GM18519 (cell line): ENCODE data around the gene DIPK1A.
A peak's percentile ranks its signal among the peaks of the same experiment; 100 is the strongest.

ENCODE experiments used
- ATAC-seq: cut with Tn5 transposase; IDR thresholded peaks from one replicate; pipeline ENCODE4 v1.9.1; 2021; ENCODE audit warnings: mild to moderate bottlenecking, moderate library complexity; ENCODE audit not compliant: unreplicated experiment, low FRiP score

The DIPK1A gene

DNA sequence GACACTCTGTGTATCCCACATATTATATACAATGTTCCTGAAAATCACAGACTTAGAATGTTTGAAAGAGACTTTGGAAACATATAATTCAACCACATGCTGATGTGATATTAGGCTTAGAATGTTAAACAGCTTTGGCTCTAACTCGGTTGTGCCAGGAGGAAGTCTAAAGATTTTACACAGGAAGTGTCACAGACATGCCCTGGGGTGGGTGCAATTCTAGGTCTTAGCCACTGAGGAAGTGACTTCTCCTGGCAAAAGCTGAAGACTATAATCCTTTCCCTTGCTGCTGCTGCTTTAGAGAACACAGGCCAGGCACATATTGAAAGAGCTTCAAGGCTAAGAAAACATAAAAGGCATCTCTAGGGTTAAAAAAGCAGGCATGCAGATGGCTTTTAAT is 78.4 kb downstream of the DIPK1A start:
- ATAC-seq: no peak

DNA sequence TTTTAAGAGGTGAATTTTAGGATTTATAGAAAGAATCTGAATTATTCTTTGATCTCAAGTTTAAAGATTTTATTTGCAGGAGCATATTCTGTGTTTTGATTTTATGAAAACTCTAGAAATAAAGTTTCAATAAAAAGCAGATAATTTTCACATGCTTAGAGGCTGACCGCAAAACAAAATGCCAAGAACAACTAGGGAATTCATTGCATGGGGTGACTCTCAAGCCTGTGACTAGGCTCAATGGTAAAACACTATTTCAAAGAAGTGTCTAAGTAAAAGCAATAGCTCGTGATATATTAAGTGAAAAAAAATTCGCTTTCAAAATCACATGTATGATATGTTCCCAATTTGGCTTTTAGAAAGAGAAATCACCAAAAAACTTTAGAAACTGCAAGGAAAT is 79.9 kb downstream of the DIPK1A start:
- ATAC-seq: no peak

DNA sequence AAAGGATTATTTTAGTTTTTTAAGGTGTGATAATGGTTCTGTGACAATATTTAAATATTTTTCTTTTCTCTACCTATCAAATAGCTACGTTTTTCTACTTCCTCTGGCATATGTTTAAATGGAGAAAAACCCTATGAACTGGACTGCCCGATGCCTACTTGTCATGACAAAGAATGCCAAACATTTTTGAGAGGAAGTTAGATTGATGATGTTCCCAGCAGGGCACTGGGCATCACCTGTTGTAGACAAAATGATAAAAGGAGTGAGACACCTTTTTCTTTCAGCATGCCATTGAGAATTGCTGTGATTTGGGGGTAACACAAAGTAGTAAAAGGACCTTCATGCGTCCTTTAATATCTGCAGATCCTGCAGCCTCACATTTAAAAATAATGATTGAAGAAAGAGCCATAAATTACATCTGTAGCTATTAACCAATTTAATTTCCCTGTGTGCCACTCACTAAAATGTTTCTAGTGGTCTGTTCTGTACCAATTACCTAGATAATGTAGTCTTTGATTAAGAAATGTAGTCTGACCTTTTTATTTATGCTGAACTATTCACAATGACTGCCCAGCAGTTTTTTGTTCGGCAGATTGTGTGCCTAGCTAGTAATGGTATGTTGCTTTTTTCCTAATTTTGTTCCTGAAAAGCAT is 81.8 kb downstream of the DIPK1A start:
- no peak for ATAC-seq

DNA sequence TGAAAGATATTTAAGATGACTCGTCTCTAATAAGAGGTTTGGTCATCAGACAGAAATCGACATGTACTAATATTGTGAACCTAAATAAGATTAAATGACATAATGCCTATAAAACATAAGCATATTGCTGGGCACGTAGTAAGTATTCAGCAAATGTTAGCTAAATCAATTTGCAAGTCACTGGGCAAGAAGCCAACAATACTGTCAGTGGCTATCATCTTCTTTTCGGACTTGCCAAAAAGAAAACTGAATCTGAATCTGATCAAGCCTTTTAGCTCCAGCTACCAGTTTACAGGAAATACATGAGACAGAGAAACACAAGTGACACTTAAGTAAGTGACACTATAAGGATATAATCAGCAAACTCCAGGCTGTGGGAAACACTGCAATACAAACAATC is 83.5 kb downstream of the DIPK1A start:
- ATAC-seq: no peak

DNA sequence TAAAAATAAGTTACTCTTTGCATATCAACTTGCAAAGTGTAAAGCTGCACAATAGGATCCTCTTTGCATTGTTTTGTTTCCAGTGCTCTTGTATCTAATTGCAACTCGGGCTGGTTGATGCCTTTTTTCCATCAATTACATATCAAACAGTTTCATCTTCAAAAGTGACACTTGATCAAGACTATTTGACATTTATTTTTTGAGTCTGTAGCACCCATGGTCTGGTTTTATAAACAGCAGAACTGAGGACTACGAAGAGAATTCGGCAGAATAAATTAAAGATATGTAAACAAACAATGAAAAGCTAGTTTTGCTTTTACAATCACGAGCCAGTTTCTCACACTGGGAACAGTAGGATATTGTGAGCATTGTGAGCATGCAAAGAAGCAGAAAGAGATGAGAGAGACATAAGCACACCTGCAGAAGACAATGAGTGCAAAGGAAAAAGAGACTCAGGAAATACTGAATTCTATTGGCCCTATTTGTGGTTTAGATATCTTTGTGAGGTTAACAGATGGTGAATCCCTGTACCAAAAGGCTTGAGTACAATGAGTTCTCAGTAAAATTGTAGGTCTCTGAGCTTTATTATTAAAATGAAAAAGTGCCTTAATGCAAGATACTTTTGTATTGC is 84.1 kb downstream of the DIPK1A start:
- ATAC-seq: no peak

DNA sequence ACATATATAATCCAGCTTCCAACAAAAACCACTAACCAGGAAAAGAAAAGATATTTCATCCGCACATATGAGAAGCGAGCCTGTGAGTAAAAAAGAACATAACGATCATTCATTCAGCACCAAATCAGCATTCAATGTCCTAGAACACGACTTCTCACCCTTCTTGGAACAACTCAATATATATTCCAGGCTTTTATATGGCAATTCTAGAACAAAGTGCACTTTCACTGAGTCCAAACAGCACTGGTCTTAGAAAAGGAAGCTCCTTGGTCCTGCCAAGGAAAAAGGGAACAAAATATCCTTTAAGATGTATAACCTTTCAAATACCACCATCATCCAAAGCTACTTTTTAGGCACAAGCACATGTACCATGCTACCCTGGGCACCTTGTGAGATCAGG is 84.9 kb downstream of the DIPK1A start:
- ATAC-seq: no peak

DNA sequence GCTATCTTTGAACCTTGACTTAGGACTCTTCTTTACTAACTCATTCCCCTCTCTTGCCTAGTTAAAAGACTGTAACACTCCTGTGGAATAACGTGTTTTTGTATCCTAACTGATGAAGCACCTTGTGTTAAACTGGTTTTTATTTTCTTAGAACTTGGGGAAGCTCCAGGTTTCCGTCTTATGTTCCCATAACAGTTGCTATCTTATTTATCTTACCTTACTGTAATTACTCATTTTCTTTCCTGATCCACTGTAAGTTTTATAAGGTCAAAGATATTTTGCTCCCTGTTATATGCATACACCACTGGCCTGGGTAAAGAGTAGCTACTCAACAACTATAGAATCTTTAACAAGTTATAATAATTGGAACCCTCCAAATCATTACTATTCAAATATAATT is 86.3 kb downstream of the DIPK1A start:
- no peak for ATAC-seq

DNA sequence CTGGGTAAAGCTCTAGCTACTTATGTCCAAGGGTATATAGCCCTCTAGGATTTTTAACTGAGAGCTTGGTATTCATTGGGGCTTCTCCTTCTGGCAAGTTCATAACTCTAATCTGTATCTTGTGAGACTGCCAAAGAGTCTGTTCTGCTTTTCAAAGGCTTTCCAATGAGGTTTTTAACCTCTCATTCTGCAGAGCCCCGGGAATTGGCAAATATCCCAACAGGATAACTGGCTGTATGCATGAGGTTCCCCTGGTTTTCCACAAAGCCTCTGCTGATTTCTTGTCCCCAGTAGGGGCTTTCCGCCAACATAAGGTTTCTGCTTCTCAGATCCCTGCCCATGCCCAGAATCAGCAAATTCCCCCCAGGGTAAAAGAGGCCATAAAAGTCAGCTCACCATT is 88.5 kb downstream of the DIPK1A start:
- ATAC-seq: no peak

DNA sequence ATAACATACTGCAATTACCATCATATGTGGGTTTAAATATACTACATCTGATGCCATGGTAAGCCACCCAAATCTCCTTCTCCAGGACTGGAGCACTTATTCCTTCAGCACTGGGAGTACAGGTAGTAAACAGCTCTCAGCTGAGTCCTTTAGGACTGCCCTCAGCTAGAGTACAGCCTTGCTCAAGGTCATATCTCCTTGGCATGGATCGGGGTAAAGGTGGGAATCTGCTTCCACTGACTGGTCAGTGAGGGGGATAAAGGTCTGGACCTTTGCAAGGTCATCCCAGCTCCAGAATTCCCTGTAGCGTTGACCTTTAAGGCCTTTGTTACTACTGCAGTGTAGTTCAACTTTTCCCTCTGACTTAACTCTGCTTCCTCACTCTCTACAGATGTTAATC is 90.7 kb downstream of the DIPK1A start:
- no peak for ATAC-seq

DNA sequence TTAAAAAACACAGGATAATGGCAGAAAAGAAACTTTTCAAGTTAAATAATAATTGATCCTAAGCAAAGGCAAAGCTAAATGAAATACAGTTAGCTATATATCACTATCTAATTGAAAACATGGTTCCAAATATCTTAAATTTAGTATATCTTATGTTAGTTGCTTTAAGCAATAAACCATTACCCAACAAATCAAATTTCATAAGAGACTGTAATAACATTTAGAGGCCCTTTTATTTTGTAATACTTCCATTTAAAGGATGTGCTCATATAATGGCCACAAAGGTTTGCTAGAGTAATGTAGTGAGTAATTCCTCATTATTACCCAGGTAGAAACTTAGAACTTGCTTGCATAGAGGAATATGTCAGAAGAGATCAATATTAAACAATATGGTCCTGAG is 97.1 kb downstream of the DIPK1A start:
- ATAC-seq: no peak

DNA sequence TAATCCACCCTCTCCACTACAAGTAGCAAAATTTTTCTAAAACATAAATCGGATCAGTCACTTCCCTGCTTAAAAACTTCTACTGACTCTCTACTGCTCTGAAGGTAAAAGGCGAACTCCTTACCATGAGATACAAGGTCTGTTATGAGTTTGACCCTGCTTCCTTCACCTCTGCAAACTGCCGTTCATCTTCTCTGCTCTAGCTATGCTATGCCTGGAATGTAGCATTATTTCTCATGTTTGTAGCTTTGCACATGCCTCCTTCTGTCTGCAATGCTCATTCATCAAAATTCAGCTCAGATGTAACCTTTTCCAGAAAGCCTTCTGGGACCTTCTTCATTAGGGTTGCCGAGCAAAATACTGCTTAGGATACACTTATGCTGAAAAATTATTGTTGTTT is 98.7 kb downstream of the DIPK1A start:
- ATAC-seq: no peak

DNA sequence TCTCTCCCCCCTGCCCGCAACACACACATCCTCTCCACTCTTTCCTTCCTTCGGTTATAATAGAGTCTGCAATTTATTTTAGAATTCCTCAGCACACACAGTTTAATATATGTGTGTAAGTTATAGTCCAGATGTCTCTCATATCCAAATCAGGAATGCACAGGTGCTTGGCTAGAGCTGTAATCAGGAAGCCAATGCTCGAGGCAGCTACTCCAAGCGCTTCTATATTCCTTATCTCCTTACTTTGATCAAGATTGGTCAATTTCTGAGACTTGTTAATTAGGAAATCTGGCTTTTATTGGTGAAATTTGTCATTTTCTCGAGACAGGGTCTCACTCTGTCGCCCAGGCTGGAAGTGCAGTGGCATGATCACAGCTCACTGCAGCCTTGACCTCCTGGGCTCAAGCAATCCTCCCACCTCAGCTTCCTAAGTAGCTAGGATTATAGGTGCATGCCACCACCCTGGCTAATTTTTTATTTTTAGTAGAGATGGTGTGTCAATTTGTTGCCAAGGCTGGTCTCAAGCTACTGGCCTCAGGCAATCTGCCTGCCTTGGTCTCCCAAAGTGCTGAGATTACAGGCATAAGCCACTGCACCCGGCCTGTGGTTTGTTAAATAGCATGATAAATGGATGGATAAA is 101.7 kb downstream of the DIPK1A start:
- ATAC-seq: no peak

DNA sequence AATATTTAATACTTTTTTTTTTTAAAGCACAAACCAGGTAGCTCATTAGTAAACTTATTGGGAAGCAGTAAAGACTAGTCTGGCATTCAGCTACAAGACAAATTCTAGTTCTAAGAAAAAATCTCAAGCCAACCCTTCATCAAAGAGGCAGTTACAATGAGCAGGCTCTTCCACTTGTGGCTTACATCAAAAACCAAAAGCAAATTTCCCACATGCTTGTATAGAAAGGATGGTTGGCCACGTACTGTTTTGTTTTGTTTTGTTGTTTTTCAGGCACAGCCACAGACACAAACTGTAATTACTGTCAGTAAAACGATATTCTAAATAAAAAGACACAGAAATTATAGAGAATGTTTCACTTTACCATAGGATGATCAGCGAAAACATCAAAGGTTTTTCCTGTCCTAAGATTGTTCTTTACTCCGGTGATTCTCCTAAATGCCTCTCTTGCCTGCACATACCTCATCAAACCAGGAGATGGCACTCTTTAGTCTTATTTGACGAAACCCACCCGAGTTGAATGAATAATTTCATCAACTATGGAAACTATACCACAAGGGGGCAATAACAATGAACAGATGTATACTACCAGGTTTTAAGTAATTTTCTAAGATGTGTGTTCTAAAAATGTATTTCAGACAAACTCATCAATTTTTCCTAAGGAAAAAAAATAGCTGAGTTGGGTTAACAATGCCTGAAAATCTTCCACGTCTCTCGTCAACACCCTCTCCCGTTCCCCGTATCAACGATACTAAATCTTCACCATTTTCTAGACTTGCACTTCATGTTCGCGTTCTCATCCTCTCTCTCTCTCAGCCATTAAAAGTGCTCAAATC is 102.5 kb downstream of the DIPK1A start:
- peak; percentile 55 for ATAC-seq

DNA sequence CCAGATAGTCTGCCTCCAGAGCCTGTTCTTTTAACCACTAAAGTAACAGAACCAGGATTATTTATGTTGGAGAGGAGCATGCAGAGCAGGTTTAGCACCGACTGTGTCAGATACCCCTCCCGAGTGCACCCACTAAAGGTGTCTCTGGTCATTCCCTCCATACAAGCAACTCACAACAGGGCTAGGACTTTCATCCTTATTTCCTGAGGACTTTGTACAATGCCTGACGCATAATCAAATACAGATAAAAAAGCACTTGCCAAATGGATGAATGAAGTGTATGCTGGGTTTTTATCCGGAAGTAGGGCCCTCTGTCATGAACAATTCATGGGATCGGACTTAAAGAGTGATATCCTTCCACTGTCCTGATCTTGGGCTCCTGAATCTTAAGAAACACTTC is 103.4 kb downstream of the DIPK1A start:
- no peak for ATAC-seq

DNA sequence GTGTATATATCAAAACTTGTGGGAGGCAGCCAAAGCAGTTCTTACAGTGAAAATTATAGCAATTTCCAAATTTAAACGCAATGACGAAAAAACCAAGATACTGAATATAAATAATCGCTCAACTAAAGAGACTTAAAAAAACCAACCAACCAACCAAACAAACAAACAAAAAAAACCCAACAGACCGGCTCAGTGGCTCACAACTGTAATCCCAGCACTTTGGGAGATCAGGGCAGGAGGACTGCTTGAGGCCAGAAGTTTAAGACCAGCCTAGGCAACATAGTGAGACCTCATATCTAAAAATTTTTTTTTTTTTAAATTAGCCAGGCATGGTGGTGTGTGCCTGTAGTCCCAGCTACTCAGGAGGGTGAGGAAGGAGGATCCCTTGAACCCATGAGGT is 106.0 kb downstream of the DIPK1A start:
- ATAC-seq: no peak

DNA sequence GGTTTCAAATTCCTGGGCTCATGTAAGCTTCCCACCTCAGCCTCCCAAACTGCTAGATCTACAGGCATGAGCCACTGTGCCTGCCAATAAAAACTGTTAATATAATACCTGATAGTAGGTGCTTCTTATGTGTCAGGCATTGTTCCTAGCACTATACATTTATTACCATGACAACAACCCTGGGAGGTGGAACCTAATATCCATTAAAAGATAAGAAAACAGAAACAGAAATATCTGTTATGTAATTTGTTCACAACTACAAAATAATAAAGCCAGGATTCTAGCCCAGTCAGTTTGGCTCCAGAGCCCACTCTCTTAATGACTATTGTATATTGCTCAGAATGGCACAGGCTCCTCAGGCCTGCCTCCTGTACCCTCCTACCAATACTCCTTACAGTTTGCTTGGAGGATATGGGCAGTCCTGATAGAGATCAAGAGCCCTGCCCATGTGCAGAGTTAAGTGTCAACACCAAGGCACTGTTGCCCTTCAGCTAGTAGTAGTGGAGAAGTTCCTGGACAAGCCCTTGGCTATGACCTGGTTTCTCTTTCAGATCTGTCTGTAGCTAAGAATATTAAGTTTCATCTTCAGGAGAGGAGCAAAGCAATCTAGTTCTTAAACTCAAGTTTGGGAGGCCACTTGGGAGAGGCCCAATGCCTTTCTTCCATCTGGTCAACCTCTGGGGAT is 107.0 kb downstream of the DIPK1A start:
- ATAC-seq: no peak

DNA sequence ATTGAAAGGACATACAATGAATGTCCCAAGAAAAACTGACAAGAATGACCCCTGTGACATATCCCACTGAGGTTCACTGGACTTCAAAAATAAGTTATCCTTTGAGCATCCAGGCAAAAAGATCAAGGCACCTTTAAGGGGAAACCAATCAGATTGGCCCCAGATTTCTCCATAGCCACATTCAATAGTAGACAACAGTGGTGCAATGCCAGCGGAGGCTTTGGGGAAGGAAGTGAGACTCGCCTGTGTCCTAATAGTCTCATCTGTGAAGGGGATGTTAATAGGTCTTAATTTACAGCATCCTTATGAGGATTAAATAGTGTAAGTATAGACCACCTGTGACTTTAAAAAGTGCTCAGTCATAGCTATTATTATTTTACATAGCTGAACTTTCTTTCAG is 108.0 kb downstream of the DIPK1A start:
- no peak for ATAC-seq

DNA sequence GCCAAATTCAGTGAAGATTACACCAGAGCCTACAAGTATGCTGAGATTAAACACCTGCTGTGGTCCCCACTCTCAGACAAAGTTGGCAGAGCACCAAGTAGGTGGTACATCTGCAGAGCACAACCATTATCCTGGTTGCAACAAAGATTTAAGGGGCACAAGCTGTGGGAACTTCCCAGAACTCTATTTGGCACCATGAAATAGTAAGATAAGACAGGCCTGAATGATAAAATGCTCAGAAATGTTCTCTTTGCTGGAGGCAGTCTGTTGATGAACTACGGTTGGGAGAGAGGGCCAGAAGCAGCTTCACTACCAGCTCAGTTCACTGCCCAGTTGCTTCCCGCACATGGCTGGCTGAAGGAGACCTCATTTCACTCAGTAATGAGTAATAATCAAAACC is 109.5 kb downstream of the DIPK1A start:
- ATAC-seq: no peak

DNA sequence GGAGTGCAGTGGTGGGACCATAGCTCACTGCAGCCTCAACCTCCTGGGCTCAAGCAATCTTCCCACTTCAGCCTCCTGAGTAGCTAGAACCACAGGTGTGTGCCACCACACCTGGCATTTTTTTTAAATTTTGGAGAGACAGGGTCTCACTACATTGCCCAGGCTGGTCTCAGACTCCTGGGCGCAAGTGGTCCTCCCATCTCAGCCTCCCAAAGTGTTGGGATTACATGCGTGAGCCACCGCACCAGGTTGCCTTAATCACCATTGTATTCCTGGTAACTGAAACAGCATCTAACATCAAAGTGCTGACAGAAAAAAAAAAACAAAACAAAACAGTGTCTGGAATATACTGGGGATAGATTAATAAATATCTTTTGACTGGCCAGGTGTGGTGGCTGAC is 111.2 kb downstream of the DIPK1A start:
- ATAC-seq: no peak

DNA sequence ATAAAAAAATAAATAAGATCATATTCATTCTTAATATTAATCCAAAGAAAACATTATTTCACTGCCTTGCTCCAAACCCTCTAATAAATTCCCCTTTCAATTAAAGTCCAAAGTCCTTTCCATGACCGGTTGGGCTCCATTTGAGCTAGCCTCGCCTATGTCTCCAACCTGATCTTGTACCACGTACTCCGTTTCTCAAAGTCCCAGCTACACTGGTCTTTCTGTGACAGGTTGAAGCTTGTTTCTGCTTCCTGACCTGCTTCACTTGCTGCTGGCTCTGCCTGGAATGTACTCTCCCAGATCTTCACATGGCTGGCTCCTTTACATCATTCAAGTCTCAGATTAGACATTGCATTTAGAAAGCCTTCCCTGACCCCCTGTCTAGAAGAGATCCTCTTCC is 113.1 kb downstream of the DIPK1A start:
- no peak for ATAC-seq

DNA sequence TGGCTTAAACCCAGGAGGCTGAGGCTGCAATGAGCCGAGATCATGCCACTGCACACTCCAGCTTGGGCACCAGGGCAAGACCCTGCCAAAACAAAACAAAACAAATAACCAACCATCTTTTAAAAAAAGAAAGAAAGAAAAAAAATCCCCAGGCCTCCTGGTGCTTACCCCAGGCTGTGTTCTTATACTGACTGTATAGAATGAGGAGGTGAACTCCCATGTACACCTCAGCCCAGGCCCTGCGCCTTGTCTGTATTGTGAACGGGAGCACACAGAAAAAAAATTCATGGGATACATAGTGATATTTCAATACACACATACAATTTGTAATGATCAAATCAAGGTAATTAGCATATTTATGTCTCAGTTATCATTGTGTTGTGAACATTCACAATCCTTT is 115.4 kb downstream of the DIPK1A start:
- no peak for ATAC-seq
